GM12878 (cell line): ENCODE measurements around the gene CCDC141. TPM values are rescaled to one million over a fixed set of nuclear protein-coding genes. Genes with fewer than 3 reads are reported as not detected.

Experiments used
- ATAC-seq: fragments of 200-7000 bp; cut with Tn5 transposase; 3 replicates; pipeline ENCODE4 v1.9.1; 2020; ENCODE audit warnings: mild to moderate bottlenecking, moderate library complexity
- BruUV-seq: library from RNA; stranded (reverse); fragments of 400-500 nt; replicated peaks from 2 replicates; lab custom pipeline; 2021; lab: Mats Ljungman, UMichigan
- CTCF ChIA-PET: fragments of 300-600 bp; sonication (Branson Sonifier 250); formaldehyde crosslinking; extraction: SDS; loops from one replicate; lab custom pipeline; 2021; ENCODE audit warnings: inconsistent platforms; lab: Yijun Ruan, JAX
- POLR2A ChIA-PET: fragments of 350-600 bp; formaldehyde crosslinking; extraction: SDS; loops from one replicate; lab custom pipeline; 2021; ENCODE audit warnings: inconsistent platforms; lab: Charles Lee
- RAD21 ChIA-PET: fragments of 300-600 bp; sonication (Branson Sonifier 250); formaldehyde crosslinking; loops from one replicate; lab custom pipeline; 2023; ENCODE audit warnings: antibody characterized with exemption; ENCODE audit not compliant: unreplicated experiment; lab: Charles Lee
- SMC1A ChIA-PET: fragments of 300-600 bp; sonication (Branson Sonifier 250); formaldehyde crosslinking; loops from one replicate; lab custom pipeline; 2023; ENCODE audit not compliant: unreplicated experiment, uncharacterized antibody; lab: Charles Lee
- DNase-seq: peaks from one replicate; pipeline ENCODE4 v3.0.0-alpha.2; 2011; ENCODE audit warnings: low read depth, low spot score
- FAIRE-seq: peaks from 3 replicates; lab custom pipeline; 2011; peaks lifted over from hg19 to GRCh38; lab: Jason Lieb, UNC
- H2AFZ ChIP-seq: 2 replicates; pipeline ENCODE4 v1.6.0; 2011; ENCODE audit warnings: low read depth, low read length, control low read depth; ENCODE audit not compliant: control insufficient read depth
- H3K27ac ChIP-seq: 2 replicates; pipeline ENCODE4 v1.5.1; 2011; ENCODE audit warnings: control low read depth; ENCODE audit not compliant: control insufficient read depth, insufficient read depth
- H3K27me3 ChIP-seq, 2 experiments: replicated peaks in 1 of 2; 2 replicates each; pipeline versions ENCODE4 v1.6.0 to v1.6.1; 2011; ENCODE audit warnings: low read length in 1 of 2; ENCODE audit not compliant: control insufficient read depth in 2 of 2, insufficient read depth in 2 of 2
- H3K36me3 ChIP-seq, 2 experiments: 2 replicates each; pipeline ENCODE4 v1.5.1; 2011; ENCODE audit warnings: low read length in 1 of 2; ENCODE audit not compliant: control insufficient read depth in 2 of 2, insufficient read depth in 2 of 2
- H3K4me1 ChIP-seq: 2 replicates; pipeline ENCODE4 v1.6.1; 2011; ENCODE audit warnings: mild to moderate bottlenecking, low read length, moderate library complexity, mixed read lengths; ENCODE audit not compliant: control insufficient read depth, insufficient read depth
- H3K4me2 ChIP-seq: 2 replicates; pipeline ENCODE4 v1.6.0; 2011; ENCODE audit warnings: control low read depth; ENCODE audit not compliant: control insufficient read depth, insufficient read depth
- H3K4me3 ChIP-seq: fragments of 200-600 bp; sonication (generic); 2 replicates; pipeline ENCODE4 v1.5.1; 2016
- H3K79me2 ChIP-seq: 2 replicates; pipeline ENCODE4 v1.6.0; 2011; ENCODE audit warnings: low read length; ENCODE audit not compliant: control insufficient read depth, insufficient read depth
- H3K9ac ChIP-seq: 2 replicates; pipeline ENCODE4 v1.8.0; 2011; ENCODE audit warnings: low read length, control low read depth, mixed read lengths; ENCODE audit not compliant: control insufficient read depth, insufficient read depth
- H3K9me3 ChIP-seq: replicated peaks from 3 replicates; pipeline ENCODE4 v1.5.1; 2011; ENCODE audit warnings: mild to moderate bottlenecking, low read length; ENCODE audit not compliant: control insufficient read depth, insufficient read depth
- H4K20me1 ChIP-seq: 2 replicates; pipeline ENCODE4 v1.6.0; 2011; ENCODE audit not compliant: control insufficient read depth, insufficient read depth
- EGR1 ChIP-seq, 2 experiments: IDR thresholded peaks; 1 replicate in 1 of 2; 2 replicates in 1 of 2; pipeline ENCODE4 v1.6.1; 2011 to 2012; ENCODE audit warnings: low read depth in 2 of 2, low read length in 2 of 2, borderline replicate concordance in 1 of 2, mild to moderate bottlenecking in 1 of 2, moderate library complexity in 1 of 2
- MTA3 ChIP-seq: IDR thresholded peaks from 2 replicates; pipeline ENCODE4 v1.6.1; 2012; ENCODE audit warnings: low read length, inconsistent platforms, borderline replicate concordance
- TBL1XR1 ChIP-seq: IDR thresholded peaks from 2 replicates; pipeline ENCODE4 v1.6.1; 2012; ENCODE audit warnings: low read depth, low read length, improper control_type of control experiment
- WGBS: methylation state at CpG from one replicate; pipeline ENCODE4 v1.1.6; 2016; ENCODE audit warnings: low lambda C conversion rate; ENCODE audit not compliant: insufficient replicate concordance, insufficient coverage; ENCODE audit errors: missing lambda C conversion rate; 5-methylcytosine and 5-hydroxymethylcytosine counted together
- in situ Hi-C: fragments of 300-500 bp; cut with MboI; formaldehyde crosslinking; loops from 9 replicates; pipeline ENCODE4 v1.14.3; 2018; ENCODE audit warnings: mixed read lengths
- intact Hi-C: fragments of 100-400 bp; cut with micrococcal nuclease; formaldehyde crosslinking; loops from one replicate; pipeline ENCODE4 v1.14.2; 2022; ENCODE audit not compliant: unreplicated experiment
- polyA plus RNA-seq, 11 experiments: library from polyadenylated mRNA; depleted of rRNA in 4 of 11; unstranded in 6 of 11; stranded (reverse) in 5 of 11; fragments of >200 nt; fragmentation: Nextera tagmentation in 4 of 11; fragmentation: Illumina TruSeq in 1 of 11; extraction: Ambion mirVana in 4 of 11; extraction: Trizol in 1 of 11; gene quantifications; 1 replicate in 1 of 11; 2 replicates in 10 of 11; pipeline versions ENCODE4 v1.2.1 to v1.2.3, GENCODE V29; 2011 to 2016; ENCODE audit warnings: inconsistent platforms in 2 of 11, missing spikeins in 2 of 11, low read depth in 1 of 11
- total RNA-seq, 4 experiments: library from RNA; depleted of rRNA in 3 of 4; stranded (reverse); fragments of >200 nt in 3 of 4; fragmentation: Illumina TruSeq in 1 of 4; extraction: Trizol in 1 of 4; gene quantifications; 2 replicates each; pipeline versions ENCODE4 v1.2.1 to v1.2.3, GENCODE V29; 2013 to 2021

Gene CCDC141
- total and polyA plus RNA-seq, 10 of the 15 experiments (the other 5 are each of a cell fraction or from before 2014, with no cell fraction given) = 0.84 to 12.5 (median 3.6) TPM

DNA sequence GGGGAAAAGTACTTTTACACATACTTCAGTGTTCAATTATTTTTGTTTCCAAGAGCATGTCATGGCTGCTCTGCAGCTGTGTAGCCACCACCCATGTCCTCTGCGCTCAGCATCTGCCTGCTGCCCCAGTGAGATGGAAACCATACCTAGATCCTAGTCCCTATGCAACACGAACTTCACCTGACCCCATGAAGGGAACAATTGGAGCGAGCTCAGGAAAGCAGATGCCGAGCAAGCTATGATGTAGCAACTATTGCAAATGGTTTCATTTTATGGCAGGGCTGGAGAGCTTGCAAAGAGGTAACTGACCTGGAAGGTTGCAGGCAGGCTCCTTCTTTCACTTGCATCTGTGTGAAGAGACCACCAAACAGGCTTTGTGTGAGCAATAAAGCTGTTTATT, 1.3 kb upstream of the CCDC141 start:
- Histone ChIP-seq H3K4me1 (peaks cover 25% of the 10 kb centered on the region), H2AFZ (no peak overlapping the region), H4K20me1 (no peaks in the 10 kb centered on the region)
- DNase-seq = no peak
- TF ChIP-seq TBL1XR1 (no peak), MTA3 (no peak)
- TF ChIP-seq, all 136 proteins: peak for 0
- 96% methylated on average over 4 of the region's 4 CpGs for WGBS
- ChIA-PET POLR2A (interaction anchor here (1.3 to 4.1 kb wide), 4 partner anchors 8 to 29 kb away, joined by 3 to 44 read pairs (median 15); no protein-coding TSS in a partner anchor), RAD21 (interaction anchor here (2.8 to 4.2 kb wide), 5 partner anchors 8 to 78 kb away, joined by 14 to 51 read pairs (median 44); no protein-coding TSS in a partner anchor), CTCF (interaction anchor here (0.6 to 4.6 kb wide), 5 partner anchors 8 to 996 kb away, joined by 3 to 41 read pairs (median 10); no protein-coding TSS in a partner anchor), SMC1A (interaction anchor here (0.7 to 6.4 kb wide), 7 partner anchors 7 to 78 kb away, joined by 3 to 89 read pairs (median 12); no protein-coding TSS in a partner anchor)
- Histone ChIP-seq H3K36me3 (no peaks in the 10 kb centered on the region; a peak in 1 of 4 replicates), H3K9ac (no peak overlapping the region), H3K79me2 (no peaks in the 10 kb centered on the region), H3K4me3 (no peak overlapping the region), H3K27ac (no peak overlapping the region), H3K9me3 (peaks cover 2% of the 10 kb centered on the region; the same call in 1 of the 3 replicates), H3K4me2 (no peak overlapping the region), H3K27me3 (no peaks in the 10 kb centered on the region)
- BruUV-seq = no TSS peak
- no peak for ATAC-seq
- FAIRE-seq = no peak
- intact Hi-C loops (no loop called here), in situ Hi-C loops (no loop called here)

DNA sequence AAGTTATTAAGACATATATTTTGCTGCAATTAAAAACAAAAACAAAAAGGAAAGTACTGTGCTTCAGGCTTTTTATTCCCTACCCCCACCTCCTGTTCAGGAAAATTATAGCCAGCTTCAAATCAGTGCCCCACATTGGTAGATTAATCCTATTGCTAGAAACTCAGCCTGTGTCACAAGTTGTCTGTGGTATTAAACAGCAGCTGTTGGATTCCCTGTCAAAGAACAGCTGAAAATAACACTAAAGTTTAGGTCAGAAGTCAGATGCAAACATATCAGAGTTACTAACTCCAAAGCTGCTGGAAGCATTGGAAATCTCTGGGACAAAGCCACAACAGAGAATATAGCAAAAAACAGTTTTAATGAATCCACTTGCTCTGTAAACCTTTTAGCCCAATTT, 818 bp upstream of the CCDC141 start:
- CTCF ChIA-PET = interaction anchor here (1.1 to 4.6 kb wide), 6 partner anchors 8 to 87 kb away, joined by 3 to 41 read pairs (median 7); no protein-coding TSS in a partner anchor
- H3K36me3 ChIP-seq = no peaks in the 10 kb centered on the region; a peak in 1 of 4 replicates
- no peak for TF ChIP-seq EGR1 (IDR thresholded peaks at IDR 0.05; ENCODE audit: borderline replicate concordance in 1 of 2, low read depth in 2 of 2, low read length in 2 of 2)
- FAIRE-seq (no peak), DNase-seq (no peak), ATAC-seq (no peak)
- no peaks in the 10 kb centered on the region for H4K20me1 ChIP-seq
- no peaks in the 10 kb centered on the region for H3K27me3 ChIP-seq
- H2AFZ ChIP-seq = no peak overlapping the region
- no peaks in the 10 kb centered on the region for H3K79me2 ChIP-seq
- peaks cover 4% of the 10 kb centered on the region; the same call in 2 of the 3 replicates for H3K9me3 ChIP-seq
- in situ Hi-C loops (no loop called here), intact Hi-C loops (no loop called here)
- SMC1A ChIA-PET = interaction anchor here (0.7 to 6.4 kb wide), 11 partner anchors 8 to 123 kb away, joined by 3 to 89 read pairs (median 7); no protein-coding TSS in a partner anchor
- POLR2A ChIA-PET = interaction anchor here (1.3 to 4.1 kb wide), 4 partner anchors 9 to 28 kb away, joined by 3 to 44 read pairs (median 15); no protein-coding TSS in a partner anchor
- no TSS peak for BruUV-seq
- no peak overlapping the region for H3K4me3 ChIP-seq
- no peak overlapping the region for H3K9ac ChIP-seq
- no peak overlapping the region for H3K27ac ChIP-seq
- H3K4me1 ChIP-seq = peaks cover 30% of the 10 kb centered on the region
- no peak overlapping the region for H3K4me2 ChIP-seq
- RAD21 ChIA-PET = interaction anchor here (2.8 to 4.2 kb wide), 5 partner anchors 8 to 78 kb away, joined by 14 to 51 read pairs (median 44); no protein-coding TSS in a partner anchor
